ENCODE data around the gene NACC1. TPM values are rescaled to one million over a fixed set of nuclear protein-coding genes. Genes with fewer than 3 reads are reported as not detected.

NACC1 gene
- total and polyA plus RNA-seq, 2 of the 13 experiments (the other 11 are each of a cell fraction or from before 2014, with no cell fraction given) = 31.8 to 42.3 TPM

DNA sequence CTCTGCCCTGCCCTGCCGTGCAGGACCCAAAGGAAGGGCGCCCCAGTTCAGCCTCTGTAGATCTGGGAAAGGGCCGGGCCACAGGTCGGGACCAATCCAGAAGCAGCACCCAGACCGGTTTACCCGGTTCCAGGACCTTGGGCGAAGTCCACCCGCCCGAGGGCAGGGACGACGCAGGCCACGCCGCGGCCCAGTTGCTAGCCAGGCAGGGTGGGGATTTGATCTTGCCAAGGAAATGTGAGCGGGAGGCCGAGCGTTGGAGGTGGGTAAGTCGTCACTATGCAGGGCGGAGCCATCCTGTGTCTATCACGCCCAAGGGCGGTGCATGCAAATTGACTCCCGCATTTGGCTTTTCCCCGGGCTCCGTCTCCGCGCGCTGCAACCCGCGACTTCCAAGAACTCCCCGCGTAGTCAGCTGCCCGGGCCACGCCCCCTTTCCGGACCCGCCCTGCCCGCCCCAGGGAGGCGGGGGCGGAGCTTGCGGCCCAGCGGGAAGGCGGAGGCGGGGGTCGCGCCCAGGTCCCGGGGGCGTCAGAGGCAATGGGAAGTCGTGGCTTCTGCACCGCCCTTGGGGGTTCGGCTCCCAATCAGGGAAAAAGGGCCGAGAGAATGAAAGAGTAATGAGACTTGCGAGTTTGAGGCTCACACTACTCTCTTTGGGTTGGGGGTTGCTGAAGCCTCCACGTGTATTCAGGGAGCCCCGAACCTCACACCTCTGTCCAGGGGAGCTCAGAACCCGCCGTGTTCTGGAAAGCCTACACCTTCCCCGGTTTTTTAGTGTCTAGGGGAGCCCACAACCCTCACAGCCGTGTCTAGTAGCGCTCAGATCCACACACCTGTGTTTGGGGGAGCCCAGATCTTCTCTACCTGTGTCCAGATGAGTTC lies 44.9 kb downstream of the NACC1 start (continued):
- TF ChIP-seq, protein P1, sequence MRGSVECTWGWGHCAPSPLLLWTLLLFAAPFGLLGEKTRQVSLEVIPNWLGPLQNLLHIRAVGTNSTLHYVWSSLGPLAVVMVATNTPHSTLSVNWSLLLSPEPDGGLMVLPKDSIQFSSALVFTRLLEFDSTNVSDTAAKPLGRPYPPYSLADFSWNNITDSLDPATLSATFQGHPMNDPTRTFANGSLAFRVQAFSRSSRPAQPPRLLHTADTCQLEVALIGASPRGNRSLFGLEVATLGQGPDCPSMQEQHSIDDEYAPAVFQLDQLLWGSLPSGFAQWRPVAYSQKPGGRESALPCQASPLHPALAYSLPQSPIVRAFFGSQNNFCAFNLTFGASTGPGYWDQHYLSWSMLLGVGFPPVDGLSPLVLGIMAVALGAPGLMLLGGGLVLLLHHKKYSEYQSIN (CRISPR knock-in tag; IDR thresholded peaks at IDR 0.05; ENCODE audit: borderline replicate concordance) = no peak
- TF ChIP-seq ZNF260 (CRISPR knock-in tag; IDR thresholded peaks at IDR 0.05; ENCODE audit: borderline replicate concordance, low read depth) (no peak), HDAC1 (CRISPR knock-in tag; IDR thresholded peaks at IDR 0.05) (peak; percentile 85), HHEX (CRISPR knock-in tag; IDR thresholded peaks at IDR 0.05) (no peak), ZNF75D (CRISPR knock-in tag; IDR thresholded peaks at IDR 0.05; ENCODE audit: borderline replicate concordance) (no peak), ZNF205 (CRISPR knock-in tag; IDR thresholded peaks at IDR 0.05) (0 out of 2 replicates have a peak, but pooled peaks have one; percentile 43), SP4 (CRISPR knock-in tag; IDR thresholded peaks at IDR 0.05) (peak; percentile 97), SP5 (CRISPR knock-in tag; IDR thresholded peaks at IDR 0.05; ENCODE audit: borderline replicate concordance, low read depth) (peak; percentile 86), ISX (CRISPR knock-in tag; conservative IDR thresholded peaks at IDR 0.05) (no peak), NR2F6 (IDR thresholded peaks at IDR 0.05) (0 out of 2 replicates have a peak, but pooled peaks have one; percentile 10), NR2F6 (CRISPR knock-in tag; IDR thresholded peaks at IDR 0.05) (peak; percentile 63), ZNF678 (CRISPR knock-in tag; IDR thresholded peaks at IDR 0.05) (peak; percentile 49; the same call in 1 of the 2 replicates), ZBTB3 (CRISPR knock-in tag; IDR thresholded peaks at IDR 0.05; ENCODE audit: borderline replicate concordance, low read depth) (peak; percentile 50; the same call in 1 of the 2 replicates)
- TF ChIP-seq, protein P2, sequence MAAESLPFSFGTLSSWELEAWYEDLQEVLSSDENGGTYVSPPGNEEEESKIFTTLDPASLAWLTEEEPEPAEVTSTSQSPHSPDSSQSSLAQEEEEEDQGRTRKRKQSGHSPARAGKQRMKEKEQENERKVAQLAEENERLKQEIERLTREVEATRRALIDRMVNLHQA (CRISPR knock-in tag; IDR thresholded peaks at IDR 0.05) = peak; percentile 59; the same call in 1 of the 2 replicates
- TF ChIP-seq, protein P3, sequence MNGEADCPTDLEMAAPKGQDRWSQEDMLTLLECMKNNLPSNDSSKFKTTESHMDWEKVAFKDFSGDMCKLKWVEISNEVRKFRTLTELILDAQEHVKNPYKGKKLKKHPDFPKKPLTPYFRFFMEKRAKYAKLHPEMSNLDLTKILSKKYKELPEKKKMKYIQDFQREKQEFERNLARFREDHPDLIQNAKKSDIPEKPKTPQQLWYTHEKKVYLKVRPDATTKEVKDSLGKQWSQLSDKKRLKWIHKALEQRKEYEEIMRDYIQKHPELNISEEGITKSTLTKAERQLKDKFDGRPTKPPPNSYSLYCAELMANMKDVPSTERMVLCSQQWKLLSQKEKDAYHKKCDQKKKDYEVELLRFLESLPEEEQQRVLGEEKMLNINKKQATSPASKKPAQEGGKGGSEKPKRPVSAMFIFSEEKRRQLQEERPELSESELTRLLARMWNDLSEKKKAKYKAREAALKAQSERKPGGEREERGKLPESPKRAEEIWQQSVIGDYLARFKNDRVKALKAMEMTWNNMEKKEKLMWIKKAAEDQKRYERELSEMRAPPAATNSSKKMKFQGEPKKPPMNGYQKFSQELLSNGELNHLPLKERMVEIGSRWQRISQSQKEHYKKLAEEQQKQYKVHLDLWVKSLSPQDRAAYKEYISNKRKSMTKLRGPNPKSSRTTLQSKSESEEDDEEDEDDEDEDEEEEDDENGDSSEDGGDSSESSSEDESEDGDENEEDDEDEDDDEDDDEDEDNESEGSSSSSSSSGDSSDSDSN (CRISPR knock-in tag; IDR thresholded peaks at IDR 0.05) = peak; percentile 86
- TF ChIP-seq, protein P4, sequence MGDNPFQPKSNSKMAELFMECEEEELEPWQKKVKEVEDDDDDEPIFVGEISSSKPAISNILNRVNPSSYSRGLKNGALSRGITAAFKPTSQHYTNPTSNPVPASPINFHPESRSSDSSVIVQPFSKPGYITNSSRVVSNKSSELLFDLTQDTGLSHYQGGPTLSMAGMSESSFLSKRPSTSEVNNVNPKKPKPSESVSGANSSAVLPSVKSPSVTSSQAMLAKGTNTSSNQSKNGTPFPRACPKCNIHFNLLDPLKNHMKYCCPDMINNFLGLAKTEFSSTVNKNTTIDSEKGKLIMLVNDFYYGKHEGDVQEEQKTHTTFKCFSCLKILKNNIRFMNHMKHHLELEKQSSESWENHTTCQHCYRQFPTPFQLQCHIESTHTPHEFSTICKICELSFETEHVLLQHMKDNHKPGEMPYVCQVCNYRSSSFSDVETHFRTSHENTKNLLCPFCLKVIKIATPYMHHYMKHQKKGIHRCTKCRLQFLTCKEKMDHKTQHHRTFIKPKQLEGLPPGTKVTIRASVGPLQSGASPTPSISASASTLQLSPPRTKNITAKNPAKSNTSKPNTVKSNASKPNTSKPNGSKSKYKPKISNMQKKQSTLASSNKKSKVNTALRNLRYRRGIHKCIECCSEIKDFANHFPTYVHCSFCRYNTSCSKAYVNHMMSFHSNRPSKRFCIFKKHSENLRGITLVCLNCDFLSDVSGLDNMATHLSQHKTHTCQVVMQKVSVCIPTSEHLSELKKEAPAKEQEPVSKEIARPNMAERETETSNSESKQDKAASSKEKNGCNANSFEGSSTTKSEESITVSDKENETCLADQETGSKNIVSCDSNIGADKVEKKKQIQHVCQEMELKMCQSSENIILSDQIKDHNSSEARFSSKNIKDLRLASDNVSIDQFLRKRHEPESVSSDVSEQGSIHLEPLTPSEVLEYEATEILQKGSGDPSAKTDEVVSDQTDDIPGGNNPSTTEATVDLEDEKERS (CRISPR knock-in tag; IDR thresholded peaks at IDR 0.05) = peak; percentile 68; the same call in 1 of the 2 replicates
- TF ChIP-seq, protein P5, sequence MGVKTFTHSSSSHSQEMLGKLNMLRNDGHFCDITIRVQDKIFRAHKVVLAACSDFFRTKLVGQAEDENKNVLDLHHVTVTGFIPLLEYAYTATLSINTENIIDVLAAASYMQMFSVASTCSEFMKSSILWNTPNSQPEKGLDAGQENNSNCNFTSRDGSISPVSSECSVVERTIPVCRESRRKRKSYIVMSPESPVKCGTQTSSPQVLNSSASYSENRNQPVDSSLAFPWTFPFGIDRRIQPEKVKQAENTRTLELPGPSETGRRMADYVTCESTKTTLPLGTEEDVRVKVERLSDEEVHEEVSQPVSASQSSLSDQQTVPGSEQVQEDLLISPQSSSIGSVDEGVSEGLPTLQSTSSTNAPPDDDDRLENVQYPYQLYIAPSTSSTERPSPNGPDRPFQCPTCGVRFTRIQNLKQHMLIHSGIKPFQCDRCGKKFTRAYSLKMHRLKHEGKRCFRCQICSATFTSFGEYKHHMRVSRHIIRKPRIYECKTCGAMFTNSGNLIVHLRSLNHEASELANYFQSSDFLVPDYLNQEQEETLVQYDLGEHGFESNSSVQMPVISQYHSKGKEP (CRISPR knock-in tag; IDR thresholded peaks at IDR 0.05) = no peak
- TF ChIP-seq, protein P6, sequence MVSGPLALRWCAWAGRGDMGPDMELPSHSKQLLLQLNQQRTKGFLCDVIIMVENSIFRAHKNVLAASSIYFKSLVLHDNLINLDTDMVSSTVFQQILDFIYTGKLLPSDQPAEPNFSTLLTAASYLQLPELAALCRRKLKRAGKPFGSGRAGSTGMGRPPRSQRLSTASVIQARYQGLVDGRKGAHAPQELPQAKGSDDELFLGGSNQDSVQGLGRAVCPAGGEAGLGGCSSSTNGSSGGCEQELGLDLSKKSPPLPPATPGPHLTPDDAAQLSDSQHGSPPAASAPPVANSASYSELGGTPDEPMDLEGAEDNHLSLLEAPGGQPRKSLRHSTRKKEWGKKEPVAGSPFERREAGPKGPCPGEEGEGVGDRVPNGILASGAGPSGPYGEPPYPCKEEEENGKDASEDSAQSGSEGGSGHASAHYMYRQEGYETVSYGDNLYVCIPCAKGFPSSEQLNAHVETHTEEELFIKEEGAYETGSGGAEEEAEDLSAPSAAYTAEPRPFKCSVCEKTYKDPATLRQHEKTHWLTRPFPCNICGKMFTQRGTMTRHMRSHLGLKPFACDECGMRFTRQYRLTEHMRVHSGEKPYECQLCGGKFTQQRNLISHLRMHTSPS (CRISPR knock-in tag; IDR thresholded peaks at IDR 0.05; ENCODE audit: low read depth) = peak; percentile 84

All from HepG2 (cell line).